KOPT-K1 (cell line): ENCODE data around the gene MAS1.
"Not testable (repeated sequence)": the region's sequence is repeated elsewhere in the genome, so short reads cannot be mapped to it uniquely, and the experiment has no call there.

Experiments
- H3K27ac ChIP-seq: fragments of 200-600 bp; sonication (generic); 2 replicates; pipeline ENCODE4 v1.5.1; 2016; ENCODE audit warnings: antibody characterized with exemption, mild to moderate bottlenecking, low read depth, low read length; ENCODE audit not compliant: poor library complexity, severe bottlenecking
- H3K36me3 ChIP-seq: fragments of 200-600 bp; sonication (generic); 2 replicates; pipeline ENCODE4 v1.5.1; 2017; ENCODE audit warnings: antibody characterized with exemption, mild to moderate bottlenecking, low read length, moderate library complexity; ENCODE audit not compliant: insufficient read depth
- H3K9me3 ChIP-seq: fragments of 200-600 bp; sonication (generic); 2 replicates; pipeline ENCODE4 v1.5.1; 2017; ENCODE audit warnings: antibody characterized with exemption, low read length, mild to moderate bottlenecking; ENCODE audit not compliant: insufficient read depth, poor library complexity, severe bottlenecking

MAS1 gene

GRCh38 chr6:159890792-159891191 lies at the start of gene MAS1:
TSS of gene MAS1 (plus strand) at chr6:159890988. CDS start at chr6:159906956, 15,968 bp downstream.
- no peaks in the 10 kb centered on the region for H3K36me3 ChIP-seq
- H3K9me3 ChIP-seq = no peaks in the 10 kb centered on the region
- no peak within 1 kb of the TSS for H3K27ac ChIP-seq

GRCh38 chr6:159842035-159842434 lies 48.8 kb upstream of the MAS1 start:
- no peaks in the 10 kb centered on the region for H3K9me3 ChIP-seq
- H3K27ac ChIP-seq = no peak overlapping the region
- H3K36me3 ChIP-seq = no peaks in the 10 kb centered on the region

- peaks cover 19% of the 10 kb centered on the region for H3K9me3 ChIP-seq
- H3K27ac ChIP-seq = peak overlapping the region; percentile 60
- no peaks in the 10 kb centered on the region for H3K36me3 ChIP-seq
These were observed 45.8 kb upstream of the MAS1 start for GRCh38 chr6:159844737-159845645.

DNA sequence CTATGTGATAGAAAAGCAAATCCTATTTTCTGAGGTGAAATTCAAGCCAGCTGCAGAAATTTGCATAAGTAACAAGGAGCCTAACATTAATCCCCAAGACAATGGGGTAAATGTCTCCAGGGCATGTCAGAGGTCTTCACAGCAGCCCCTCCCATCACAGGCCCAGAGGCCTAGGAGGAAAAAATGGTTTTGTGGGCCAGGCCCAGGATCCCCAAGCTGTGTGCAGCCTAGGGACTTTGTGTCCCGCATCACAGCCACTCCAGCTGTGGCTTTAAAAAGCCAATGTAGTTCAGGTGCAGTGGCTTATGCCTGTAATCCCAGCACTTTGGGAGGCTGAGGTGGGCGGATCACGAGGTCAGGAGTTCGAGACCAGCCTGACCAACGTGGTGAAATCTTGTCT lies 42.2 kb upstream of the MAS1 start:
- not testable (repeated sequence) for H3K36me3 ChIP-seq, H3K27ac ChIP-seq
- peaks cover 19% of the 10 kb centered on the region for H3K9me3 ChIP-seq

- H3K27ac ChIP-seq, H3K36me3 ChIP-seq: not testable (repeated sequence)
- H3K9me3 ChIP-seq = peaks cover 19% of the 10 kb centered on the region
These were observed 40.9 kb upstream of the MAS1 start for GRCh38 chr6:159849851-159850250.

- peaks cover 15% of the 10 kb centered on the region for H3K9me3 ChIP-seq
- no peak overlapping the region for H3K27ac ChIP-seq
- H3K36me3 ChIP-seq = no peaks in the 10 kb centered on the region
These were observed 37.9 kb upstream of the MAS1 start for GRCh38 chr6:159852877-159853276.

DNA sequence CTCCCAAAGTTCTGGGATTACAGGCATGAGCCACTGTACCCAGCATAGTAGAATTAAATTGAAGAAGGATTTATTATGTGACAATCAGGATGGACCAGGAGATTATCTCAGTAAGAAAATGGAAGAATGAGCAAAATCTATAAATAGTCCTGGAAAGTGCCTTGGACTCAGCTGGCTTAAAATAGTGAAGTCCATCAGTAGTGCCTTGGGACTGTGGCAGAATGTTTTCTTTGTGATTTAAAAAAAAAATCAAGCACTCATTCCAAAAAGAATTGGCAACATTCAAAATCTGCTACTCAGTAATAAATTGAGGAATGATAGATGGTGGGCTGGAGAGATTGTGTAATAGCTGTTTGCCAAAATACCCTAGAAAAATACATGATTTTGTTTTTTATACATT lies 37.0 kb upstream of the MAS1 start:
- H3K36me3 ChIP-seq = no peaks in the 10 kb centered on the region

DNA sequence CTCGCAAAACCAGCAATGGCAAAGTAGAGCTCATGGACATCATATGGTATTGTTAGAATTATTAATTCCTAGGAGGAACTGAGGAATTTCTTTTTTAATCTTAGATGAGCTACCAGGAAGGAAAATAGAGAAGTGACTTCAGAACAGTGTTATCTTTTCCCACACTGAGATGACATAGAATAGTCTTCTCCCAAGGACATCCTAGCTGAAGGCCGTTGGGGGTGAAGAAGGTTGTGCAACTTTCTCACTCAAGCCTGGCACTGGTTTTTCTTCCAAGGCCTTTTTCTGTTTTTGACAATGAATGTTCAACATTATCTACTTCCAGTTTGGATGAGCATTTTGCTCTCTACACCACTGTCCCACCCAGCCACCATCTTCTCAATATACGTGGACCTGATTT lies 35.8 kb upstream of the MAS1 start:
- Histone ChIP-seq H3K27ac (no peak overlapping the region), H3K36me3 (no peaks in the 10 kb centered on the region), H3K9me3 (no peaks in the 10 kb centered on the region)

More for the DNA sequence above, 37.0 kb upstream of the MAS1 start:
- Histone ChIP-seq H3K27ac (no peak overlapping the region), H3K9me3 (peaks cover 6% of the 10 kb centered on the region)

- H3K36me3 ChIP-seq = no peaks in the 10 kb centered on the region
- no peak overlapping the region for H3K27ac ChIP-seq
- no peaks in the 10 kb centered on the region for H3K9me3 ChIP-seq
These were observed 32.5 kb upstream of the MAS1 start for GRCh38 chr6:159858259-159858658.

GRCh38 chr6:159860482-159860881 lies 30.3 kb upstream of the MAS1 start:
- Histone ChIP-seq H3K36me3 (no peaks in the 10 kb centered on the region), H3K27ac (no peak overlapping the region), H3K9me3 (no peaks in the 10 kb centered on the region)

DNA sequence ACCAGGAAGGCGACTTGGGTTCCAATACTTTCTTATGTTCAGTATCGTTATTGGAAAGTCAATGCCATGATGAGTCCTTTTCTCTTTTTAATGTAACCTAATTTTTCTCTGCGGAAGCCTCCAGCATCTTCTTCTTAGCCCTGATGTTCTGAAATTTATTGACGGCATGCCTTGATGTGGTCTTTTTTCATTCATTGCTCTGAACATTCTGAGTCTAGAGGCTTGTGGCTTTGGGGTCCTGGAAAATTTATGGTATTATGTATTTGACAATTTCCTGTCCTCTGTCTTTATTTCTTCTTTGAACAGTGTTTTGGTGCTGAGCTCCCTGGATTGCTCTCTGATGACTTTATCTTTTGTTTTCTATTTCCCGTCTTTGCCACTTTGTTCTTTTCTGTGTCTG lies 28.7 kb upstream of the MAS1 start:
- Histone ChIP-seq H3K36me3 (no peaks in the 10 kb centered on the region), H3K9me3 (no peaks in the 10 kb centered on the region), H3K27ac (no peak overlapping the region)

- not testable (repeated sequence) for H3K9me3 ChIP-seq, H3K27ac ChIP-seq, H3K36me3 ChIP-seq
These were observed 27.4 kb upstream of the MAS1 start for GRCh38 chr6:159863341-159863740.

DNA sequence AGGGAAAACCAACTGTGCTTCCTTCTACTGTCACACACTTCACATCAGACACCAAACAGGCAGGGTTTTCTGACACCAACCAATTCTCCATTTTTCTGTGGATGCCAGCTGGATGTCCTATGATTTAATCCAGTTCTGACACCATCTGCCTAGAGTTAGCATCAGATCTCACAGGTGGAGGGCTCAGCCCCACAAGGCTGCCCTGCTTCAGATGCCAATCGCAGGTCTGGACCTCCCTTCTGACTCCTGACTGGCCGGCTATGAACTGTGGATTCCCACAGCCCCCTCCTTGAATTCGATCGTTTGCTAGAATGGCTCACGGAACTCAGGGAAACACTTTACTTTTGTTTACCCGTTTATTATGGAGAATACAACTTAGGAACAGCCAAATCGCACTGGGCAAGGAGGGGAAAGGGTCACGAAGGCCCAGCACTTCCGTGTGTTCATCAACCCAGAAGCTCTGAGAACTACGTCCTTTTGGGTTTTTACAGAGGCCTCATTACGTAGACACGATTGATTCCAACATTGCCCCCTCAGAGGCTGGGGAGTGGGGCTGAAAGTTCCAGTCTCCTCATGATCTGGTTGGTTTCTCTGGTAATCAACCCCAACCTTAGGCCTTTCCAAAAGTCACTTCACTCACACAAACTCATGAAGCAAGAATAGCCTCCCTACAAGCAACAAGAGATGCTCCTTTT lies 25.4 kb upstream of the MAS1 start:
- Histone ChIP-seq H3K9me3 (no peaks in the 10 kb centered on the region), H3K36me3 (no peaks in the 10 kb centered on the region), H3K27ac (no peak overlapping the region)

DNA sequence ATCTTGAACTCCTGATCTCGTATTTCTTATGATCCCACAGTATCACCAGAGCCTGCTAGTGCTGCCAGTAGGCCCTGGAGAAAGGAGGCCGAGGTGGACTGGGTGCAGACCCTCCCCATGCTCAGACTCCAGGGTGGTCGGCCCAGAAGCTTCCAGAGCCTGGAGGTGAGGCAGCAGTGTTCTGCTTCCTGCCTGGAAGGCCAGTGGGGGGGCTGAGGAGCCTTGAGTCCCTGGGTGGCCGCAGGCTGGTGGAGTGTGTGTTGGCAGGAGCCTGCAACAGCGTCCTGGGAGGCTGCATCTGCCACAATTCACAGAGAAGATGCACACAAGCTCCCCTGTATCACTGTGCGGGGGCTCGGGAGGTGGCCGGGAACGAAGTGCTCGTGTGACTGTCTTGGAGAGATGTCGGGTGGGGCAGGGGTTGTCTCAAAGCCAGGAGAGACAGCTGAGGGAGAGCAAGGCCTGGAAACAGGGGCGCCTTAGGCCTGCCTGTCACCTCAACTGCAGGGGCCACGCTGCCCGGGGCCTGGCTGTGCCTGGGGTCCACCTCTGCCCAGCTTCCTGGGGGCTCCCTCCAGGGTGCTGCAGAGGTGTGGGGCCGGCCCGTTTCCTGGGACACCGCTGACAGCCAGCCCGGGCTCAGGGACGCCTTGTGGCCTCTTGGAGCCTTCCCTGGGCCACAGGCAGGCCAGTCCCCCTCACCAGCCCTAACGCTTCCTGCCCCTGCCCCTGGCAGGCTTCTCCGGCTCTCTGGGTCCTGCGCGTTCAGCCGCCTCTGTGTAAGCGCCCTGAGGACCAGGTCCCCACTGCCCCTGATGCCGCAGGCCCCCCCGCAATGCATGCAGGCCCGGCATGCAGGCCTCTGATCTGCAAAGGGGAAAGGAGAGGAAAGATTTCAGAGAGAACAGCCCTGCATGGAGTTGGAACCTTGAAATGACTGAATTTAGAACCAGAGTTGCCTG lies 24.2 kb upstream of the MAS1 start:
- H3K9me3 ChIP-seq = no peaks in the 10 kb centered on the region
- no peak overlapping the region for H3K27ac ChIP-seq
- no peaks in the 10 kb centered on the region for H3K36me3 ChIP-seq

DNA sequence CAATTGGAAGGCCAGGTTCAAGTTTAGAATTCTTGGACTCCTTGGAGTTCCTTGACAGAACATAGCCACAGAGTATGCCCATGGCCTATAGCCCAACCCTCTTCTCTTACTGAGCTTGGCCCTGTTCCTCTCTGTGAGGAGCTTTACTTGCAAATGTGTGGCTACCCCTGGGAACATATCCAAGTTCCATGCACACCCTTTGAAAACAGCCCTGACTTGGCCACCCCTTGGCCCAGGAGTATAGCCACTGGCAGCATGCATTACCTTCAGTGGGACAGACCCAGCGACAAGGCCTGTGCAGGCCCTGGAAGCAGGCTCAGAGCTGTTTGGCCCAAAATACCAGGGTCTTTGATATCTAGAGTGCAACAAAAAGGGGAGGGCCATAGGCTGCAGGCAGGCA lies 19.5 kb upstream of the MAS1 start:
- Histone ChIP-seq H3K9me3 (no peaks in the 10 kb centered on the region), H3K36me3 (no peaks in the 10 kb centered on the region), H3K27ac (no peak overlapping the region)
